ENCODE results near the gene TSPAN9.

The TSPAN9 gene

DNA sequence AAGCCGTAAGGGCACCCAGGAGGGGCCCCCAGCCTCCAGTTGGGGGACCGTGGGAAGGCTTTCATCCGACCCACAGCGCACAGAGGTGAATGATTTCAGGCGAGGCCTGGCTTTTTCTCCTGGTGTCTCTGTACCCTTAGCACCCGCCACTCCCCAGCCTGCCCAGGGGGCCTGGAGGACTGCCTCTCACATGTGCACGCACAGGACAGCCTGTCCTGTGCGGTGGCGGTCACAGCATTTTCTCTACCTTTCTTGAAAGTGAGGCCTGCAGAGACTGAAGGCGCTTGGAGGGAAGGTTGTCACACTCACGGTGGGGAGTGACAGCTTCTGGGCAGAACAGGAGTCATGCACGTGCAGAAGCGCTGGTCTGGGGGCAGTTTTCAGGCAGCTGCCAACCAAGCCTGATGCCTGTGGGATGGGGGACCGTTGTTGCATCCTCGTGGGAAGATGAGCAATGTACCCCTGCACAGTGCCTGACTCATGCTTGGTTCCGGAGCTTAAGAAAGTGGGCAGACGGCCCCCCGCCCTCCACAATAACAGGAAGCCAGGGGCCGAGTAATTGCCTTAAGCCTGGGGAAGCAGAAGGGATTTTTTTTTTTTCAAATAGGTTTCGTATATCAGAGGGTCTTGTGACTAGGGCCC, 148.1 kb downstream of the TSPAN9 start:
- no peak for DNase-seq (ENCODE audit: low read depth in 3 of 3)

DNA sequence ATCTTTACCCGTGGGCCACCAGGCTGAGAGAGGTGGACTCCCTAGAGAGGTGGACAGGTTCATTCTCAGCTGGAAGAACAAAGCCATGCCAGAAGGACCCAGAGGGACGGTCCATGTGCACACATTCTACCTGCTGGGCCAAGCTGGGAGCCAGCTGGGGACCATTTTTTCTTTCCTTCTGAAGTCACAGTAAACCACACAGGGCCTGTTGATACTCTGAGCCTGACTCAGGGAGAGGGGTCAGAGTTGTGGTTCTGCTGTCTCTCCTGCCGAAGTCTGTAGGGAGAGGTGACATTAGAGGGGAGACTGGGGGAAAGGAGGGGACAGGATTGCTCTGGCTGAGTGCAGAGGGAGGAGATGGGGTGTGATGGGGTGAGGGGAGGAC, 148.6 kb downstream of the TSPAN9 start:
- DNase-seq (ENCODE audit: low read depth in 3 of 3), result no peak

DNA sequence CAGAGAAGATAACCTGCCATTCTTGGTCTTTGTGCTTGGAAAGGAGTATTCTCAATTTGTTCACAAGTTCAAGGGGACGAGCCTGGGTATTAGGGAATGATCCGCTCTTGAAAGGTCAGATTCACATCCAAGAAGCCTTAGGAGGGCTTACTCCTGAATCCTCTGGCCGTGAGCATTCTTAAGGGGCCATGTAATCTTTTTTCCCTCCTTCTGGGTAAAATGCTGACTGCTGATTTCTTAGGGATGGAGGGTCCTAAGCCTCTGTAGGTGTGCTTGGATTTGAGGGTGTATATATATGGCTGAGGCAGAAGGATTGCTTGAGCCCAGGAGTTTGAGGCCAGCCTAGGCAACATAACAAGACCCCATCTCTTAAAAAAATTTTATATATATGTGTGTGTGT, 149.1 kb downstream of the TSPAN9 start:
- no peak for DNase-seq (ENCODE audit: low read depth in 3 of 3)

DNA sequence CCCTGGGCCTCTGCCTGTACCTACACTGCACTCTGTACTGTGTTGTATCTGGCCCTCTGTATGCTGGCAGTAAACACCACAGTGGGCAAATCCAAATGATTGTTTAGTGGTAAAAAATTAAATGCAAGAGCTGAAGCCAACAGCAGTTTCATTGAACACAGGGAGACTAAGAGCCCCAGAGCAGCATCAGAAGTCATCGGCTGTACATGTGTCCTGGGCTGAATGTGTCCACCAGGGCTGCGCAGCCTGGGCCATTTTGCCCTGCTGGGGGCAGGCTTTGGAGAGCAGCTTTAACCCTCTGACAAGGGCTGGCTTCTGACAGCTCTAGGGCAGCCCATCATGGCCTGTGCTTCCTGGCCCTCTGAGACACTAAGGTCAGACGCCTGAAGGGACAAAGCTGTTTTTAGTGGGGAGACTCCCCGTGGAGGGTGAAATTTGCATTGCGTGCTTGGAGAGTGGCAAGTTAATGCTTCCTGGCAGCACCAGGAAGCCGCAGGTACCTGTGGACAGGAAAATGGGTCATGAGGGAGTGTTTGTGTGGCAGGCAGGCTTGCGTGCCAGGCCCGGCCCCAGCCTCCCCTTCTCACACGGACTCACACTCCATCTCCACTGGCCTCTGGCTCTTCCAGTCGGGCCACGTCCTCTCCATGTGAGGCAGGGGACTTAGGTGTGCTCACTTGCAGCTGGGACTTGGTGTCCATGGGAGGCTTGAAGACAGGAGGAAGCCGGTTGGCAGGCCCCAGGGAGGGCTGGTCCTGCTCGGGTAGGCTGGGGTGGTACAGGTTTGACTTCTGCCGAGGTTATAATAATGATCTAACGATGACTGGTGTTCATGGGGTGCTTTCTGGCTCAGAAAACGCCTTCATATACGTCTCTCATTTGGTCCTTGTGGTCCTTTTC, 150.1 kb downstream of the TSPAN9 start:
- no peak for DNase-seq (ENCODE audit: low read depth in 3 of 3)

DNA sequence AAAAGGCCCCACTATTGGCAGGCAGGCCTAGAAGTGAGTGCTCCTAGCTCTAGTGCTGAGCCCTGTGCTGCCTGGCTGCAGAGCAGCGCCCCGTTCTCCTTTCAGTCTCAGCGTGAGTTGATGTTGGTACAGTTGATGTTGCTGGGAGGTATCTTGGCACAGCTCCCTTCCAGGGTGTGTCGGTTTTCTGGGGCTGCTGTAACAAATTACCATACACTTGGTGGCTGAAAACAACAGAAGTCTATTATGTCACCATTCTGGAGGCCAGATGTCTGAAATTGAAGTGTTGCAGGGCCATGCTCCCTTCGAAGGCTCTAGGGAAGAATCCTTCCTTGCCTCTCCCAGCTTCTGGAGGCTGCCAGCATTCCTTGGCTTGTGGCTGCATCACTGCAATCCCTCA, 151.4 kb downstream of the TSPAN9 start:
- DNase-seq (ENCODE audit: low read depth in 3 of 3), result no peak

DNA sequence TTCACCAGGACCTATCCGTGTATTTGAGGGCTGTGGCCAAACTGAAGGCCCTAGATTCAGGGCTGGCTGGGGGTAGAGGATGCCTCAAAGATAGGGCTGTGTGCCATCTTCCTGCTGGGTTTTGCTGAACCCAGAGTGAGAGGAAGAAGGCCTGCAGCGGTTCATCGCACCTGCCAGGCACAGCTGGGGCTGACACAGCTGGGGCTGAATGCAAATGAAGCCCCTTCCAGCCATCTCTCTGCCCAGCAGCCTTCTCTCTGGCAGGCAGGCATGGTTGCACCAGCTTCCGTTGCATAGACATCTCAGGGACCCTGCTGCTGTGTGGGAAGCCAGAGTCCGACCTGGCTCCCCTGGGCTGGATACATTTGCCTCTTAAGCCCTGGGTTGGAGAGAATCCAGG, 152.4 kb downstream of the TSPAN9 start:
- no peak for DNase-seq (ENCODE audit: low read depth in 3 of 3)

DNA sequence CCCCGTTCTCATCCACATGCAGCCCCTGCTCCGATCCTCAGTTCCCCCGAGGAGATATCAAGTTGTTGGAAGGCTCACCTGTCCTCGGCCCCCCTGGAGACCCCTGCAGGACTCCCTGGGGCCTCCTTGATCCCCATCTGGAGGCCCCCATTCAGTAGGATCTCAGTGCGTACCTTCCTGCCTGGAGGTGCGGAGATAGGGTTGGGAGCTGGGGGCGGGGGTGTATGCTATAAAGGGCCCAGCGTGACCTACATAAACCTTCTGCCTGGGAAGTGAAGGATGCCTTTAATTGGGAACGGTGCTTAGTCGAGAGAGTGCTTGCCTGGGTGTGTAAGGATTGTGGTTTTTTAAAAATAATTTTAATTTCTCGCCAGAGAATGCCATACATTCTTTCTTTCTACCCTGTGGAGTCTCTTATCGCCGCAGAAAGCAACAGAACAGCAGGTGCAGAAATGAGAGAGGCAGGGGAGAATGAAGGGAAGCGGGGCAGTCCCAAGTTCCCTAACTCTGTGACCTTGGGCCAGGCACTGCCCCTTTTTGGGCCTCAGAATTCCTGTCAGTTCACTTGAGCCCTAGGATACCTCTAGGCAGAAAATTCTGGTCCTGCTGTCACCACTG, 153.7 kb downstream of the TSPAN9 start:
- DNase-seq (ENCODE audit: low read depth in 3 of 3), result no peak

DNA sequence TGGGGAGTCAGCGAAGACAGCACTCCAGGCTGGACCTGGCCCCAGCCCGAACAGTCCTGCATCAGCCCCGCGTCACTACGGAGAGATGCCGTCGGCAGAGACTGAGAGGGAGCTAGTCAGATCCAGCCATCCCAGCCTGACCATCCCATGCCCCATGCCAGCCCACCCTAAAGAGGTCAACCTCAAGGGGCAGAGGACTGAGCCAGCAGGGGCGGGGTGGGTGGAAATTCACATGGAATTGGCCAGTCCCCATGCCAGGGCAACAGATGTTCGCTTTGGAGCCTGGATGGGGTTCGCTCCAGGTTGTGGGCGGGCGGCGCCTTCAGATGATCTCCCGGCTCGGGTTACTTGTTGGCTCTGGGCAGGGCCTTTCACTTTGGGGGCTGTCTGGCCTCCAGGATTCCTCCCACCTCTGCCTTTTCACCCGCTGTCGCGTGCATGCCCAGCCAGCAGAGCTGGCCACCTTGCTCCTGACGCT, 154.3 kb downstream of the TSPAN9 start:
- no peak for DNase-seq (ENCODE audit: low read depth in 3 of 3)

DNA sequence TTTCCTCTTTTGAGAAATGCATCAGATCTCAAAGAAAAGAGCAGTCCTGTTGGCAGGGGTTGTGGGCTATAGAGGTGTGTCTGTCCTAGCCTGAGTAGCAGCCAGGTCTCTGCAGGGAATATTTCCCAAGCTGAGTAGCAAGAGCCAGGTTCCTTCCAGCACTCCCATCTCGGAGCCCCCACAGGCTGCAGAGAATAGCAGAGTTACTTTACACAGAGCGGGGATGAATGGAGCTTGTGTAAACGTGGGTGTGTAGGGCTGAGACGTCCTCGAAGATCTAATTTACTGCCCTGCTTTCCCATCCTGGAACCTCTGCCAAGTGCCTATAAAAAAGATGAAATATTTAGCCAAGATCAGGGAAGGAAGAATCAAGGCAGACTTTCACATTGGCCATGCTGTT, 156.6 kb downstream of the TSPAN9 start:
- DNase-seq (ENCODE audit: low read depth in 3 of 3), result no peak

DNA sequence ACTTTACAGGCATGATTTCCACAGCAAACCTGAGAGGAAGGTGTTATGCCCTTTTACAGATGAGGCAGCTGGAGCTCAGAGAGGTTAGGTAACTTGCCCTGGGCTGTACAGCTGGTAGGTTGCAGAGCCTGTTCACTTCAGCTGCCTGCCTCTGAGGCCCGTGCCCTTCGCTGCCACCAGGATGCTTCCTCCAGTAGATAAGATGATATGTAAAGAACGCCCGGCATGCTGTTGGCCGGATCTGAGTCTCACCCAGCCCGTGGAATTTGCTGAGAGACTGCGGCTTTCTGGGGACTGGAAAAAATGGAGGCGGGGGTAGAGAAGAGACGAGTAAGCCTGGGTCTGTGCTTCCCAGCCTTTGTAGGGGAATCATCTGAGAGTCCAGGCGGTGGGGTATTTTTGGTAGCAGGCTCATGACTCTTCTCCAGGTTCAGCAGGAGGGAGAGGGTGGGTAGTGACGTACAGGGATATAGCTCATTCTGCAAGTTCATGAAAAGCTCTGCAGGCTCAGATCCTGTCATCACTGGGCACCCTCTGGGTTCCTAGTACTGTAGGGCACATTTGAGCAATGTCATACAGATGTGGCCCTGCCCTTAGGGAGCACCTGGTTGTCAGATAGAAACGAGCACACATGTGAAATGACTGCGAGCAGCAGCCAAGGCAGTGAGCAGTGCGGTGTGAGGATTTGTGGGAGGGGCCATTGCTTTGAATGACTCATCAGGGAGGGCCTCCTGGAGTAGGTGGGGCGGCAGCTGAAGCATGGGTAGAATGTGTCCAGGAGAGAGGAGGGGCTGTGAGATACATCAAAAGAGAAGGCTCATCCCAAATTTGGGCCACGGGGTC, 159.4 kb downstream of the TSPAN9 start:
- peak in 2 of 3 donors; percentile 6 to 10 for DNase-seq (ENCODE audit: low read depth in 3 of 3)

DNA sequence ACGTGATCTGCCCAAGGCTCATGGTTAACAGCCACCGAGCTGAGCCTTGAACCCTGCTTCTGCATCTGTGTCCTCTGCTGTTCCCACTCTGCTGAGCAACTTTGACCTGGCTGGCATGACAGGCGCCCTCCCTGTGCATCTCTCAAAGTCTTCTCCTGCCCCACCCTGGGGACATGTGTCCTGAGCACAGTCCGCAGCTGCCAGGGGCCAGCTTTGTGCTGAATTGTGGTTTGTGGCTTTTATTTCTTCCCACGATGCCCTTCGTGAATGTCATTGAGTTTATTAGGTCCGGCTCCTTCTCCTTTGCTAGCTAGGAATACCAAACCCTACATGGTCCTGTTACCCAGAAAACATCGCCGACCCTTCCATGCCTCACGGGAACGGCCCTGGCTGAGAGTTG, 161.0 kb downstream of the TSPAN9 start:
- no peak for DNase-seq (ENCODE audit: low read depth in 3 of 3)

DNA sequence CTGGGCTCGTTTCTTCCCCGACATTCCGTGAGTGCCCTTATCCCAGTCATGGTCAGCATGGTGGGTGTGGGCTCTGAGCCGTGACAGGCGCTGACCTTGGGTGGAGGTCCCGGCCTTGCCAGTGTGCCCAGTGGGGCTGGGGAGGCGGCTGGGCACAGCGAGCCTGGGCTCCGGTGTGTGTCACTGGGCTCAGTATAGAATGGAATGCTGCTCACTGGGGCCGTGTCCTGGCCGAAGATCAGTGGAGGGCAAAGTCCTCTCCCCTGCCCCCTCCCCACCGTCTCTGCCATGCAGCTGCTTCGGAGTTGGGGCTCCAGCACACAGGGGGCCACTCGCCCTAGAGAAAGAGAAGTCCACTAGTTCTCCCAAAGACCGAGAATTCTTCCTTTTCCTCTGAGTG, 164.4 kb downstream of the TSPAN9 start:
- no peak for DNase-seq (ENCODE audit: low read depth in 3 of 3)

DNA sequence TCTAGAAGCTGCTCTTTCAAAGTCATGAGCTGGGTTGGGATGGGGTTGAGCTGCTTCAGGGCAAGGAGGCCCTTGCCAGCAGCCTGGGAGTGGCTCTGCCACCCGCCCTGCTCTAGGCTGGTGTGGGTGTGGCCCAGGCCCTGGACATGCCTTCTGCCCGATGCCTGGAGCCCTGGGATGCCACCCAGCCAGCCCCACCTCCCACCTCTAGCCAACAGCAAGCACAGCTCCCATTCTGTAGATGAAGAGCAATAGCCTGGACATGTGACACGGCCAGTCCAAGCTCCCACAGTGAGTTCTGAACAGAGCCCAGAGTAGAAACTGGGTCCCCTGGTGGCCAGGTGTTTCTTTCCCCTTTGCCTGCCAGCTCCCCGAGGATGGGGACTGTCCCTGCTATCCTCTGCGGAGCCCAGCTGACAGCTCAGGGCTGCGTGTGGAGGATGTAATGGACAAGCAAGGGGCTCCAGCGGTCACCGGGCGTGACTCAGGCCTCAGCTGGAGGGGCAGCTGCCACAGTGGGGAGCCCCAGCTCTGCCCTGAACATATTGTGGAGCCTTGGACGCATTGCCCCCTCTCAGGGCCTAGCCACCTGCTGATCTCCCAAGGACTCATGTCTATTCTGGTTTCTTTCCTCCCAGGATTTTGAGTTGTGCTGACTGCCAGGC, 165.2 kb downstream of the TSPAN9 start:
- DNase-seq (ENCODE audit: low read depth in 3 of 3), result no peak

DNA sequence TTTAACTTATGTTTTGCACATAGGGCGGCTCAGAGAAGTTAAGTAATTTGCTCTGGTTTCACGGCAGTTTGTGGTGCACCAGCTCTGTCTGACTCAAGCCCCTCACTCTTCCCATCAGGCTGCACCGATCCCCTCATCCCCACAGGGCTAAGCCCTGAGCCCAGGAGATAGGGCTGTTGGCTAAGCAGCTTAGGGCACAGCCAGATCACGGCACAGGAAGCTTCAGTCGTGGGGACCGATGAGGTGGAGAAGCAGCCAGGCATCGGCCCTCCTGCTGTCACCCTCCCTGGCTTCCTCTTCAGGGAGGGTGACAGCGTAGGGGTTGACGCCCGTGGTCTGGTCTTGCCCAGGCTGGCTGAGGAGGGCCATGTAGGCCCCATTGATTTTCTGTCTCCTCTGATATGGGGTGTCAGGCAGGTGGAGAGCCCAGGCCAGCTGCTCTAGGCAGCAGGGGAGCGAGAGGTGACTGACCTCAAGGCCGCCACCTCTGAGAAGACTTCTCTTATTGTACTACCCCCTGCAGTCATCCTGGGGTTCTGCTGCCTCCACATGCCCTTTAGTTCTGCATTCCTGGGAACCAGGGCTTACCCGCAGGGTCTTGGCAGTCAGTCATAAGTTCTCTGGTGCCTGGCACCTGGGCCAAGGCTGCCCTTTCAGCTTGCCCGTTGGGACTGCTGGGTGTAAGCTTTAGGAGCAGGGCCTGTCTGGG, 166.4 kb downstream of the TSPAN9 start:
- no peak for DNase-seq (ENCODE audit: low read depth in 3 of 3)

DNA sequence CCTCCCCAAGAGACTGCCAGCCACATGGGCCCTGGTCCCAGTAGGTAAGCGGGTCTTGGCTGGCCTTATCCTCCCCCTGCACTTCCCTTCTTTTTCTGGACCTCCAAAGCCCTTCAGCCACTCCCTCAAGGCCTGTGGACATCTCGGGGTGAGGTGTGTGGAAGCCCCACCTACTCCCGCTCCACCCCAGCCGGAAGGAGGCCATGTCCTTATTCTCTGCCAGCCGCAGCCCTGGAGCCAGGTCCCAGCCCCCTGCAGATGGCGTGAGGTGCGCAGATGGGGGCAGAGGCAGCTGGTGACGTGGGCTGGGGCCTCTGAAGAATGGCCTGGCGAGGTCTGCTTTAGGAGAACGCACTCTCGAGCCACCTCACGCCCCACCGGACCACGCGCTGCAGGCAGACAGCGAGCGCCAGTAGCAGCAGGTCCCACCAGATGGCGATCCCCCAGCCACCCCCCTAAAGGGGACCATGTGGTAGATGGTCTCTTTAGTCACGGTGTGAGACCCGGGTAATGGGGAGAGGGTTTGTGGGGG, 167.1 kb downstream of the TSPAN9 start:
- no peak for DNase-seq (ENCODE audit: low read depth in 3 of 3)

DNA sequence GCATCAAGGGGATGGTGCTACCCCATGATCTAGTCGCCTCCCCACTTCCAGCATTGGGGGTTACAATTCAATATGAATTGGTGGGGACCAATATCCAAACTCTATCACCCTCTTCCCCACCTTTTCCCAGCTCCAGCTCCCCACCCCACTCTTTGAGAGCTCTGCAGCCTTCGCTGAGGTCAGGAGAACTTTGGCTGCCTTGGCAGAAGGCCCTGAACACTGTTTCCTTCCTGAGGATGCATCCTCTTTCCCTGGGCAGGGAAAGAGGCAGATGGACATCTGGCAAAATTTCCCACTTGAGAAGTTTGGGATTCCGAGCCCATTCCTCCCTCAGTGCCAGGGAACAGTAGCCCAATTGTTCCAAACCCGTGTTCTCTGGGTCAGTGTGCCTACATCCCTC, 169.1 kb downstream of the TSPAN9 start:
- DNase-seq (ENCODE audit: low read depth in 3 of 3), result no peak

DNA sequence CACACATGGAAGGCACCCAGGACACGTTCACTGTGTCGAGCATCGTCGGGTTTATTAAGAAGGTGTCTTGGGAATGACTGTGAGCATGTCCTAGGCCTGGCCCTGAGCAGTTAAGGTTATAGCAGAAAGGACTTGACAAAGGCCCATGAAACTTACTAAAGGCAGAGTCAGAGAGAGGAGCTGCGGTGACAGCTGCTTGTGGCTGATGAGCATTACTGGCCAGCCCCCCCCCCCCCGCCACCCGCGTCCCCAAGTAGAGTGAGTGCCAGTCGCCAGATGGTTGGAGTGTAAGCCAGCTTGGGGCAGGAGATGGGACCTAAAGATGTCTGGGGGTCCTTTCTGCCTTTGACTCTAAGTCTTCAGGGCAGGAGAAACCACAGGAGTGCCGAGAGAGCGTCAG, 169.9 kb downstream of the TSPAN9 start:
- no peak for DNase-seq (ENCODE audit: low read depth in 3 of 3)

DNA sequence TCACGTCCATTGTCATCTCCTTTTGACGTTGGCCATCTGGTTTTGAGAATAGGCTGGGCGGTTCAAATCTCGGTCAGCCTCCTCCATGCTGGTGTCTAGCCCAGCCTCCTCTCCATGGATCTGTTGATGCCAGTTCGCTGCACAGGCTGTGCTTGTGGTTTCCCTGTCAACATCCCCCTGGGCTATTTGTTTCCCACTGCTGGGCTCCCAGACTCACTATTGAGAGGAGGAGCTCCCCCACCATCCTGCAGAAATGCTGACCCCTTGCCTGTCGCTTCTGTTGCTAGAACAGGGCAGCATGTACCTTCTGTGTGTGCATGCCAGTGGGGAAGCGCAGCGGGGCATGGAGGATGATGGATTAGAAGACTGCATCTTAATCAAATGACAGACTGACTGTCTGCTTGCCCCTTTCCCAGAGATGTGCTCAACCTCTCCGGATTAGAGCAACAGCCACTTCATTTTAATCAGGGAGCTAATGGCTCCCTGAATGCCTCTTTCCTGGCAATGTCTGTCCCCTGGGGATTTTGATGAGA, 170.5 kb downstream of the TSPAN9 start:
- no peak for DNase-seq (ENCODE audit: low read depth in 3 of 3)

DNA sequence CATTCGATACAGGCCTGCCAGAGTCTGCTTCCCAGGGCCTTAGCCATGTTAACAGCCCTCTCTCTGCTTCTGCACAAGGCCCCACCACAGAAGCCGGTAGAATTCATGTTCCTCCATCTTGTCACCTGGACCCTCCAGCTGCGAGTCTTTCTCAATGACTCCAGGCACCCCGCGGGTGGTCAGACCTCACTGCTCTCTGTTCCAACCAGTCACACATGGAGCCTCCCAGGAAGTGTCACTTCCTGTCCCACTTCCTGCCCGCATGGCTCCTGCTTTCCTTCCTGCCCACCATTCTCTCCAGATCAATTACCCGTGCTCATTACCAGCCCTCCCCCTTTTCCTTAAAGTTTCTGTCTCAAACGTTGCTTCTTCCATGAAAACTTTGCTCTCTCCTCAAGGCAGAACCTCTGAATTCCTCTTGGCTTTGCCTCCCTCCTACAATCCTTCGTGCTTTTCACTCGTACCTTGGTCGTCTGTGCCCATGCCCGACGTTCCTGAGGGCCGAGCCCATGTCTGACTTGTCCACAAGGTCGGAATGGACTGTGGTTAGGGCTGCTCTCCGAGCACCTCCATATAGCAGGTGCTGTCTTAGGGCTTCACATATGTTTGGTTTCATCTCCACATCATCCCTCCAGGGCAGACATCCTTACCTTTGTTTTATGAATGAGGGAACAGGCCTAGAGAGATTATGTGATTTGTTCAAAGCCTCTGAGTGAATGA, 172.1 kb downstream of the TSPAN9 start:
- no peak for DNase-seq (ENCODE audit: low read depth in 3 of 3)

DNA sequence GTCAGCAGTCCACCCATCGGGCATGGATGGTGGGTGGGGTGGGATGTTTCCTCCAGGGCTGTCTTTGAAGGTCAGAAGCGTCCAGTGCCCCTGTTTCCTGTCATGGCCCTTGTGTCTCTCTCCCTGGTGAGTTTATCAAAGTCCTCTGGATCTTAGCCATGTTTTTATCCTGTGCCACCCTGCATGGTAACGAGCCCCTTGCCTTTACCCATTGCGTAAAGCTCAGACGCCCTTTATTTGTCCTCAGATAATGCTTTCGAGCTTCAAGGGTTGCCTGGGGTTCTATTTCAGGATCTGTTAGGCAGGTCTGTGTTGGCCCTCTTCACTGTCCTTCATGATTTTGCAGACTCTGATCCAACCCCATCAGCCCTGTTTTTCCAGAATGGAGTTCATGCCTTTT, 172.9 kb downstream of the TSPAN9 start:
- DNase-seq (ENCODE audit: low read depth in 3 of 3), result no peak

All from stimulated activated CD4-positive, alpha-beta T cell treated with anti-CD3 and anti-CD28 coated beads, TNF-alpha, amount 100 ng/mL, for 48 hours (primary cell).